Liver (tissue), 3 donors: ENCODE data around the gene HSH2D.

ENCODE experiments used
- EGR1 ChIP-seq, 2 donors: IDR thresholded peaks; 2 replicates each; pipeline ENCODE4 v1.6.1; 2016 to 2018; ENCODE audit warnings: antibody characterized with exemption in 2 of 2, low read depth in 2 of 2
- FOXA1 ChIP-seq: IDR thresholded peaks from 2 replicates; pipeline ENCODE4 v1.6.1; 2016; ENCODE audit warnings: antibody characterized with exemption
- GABPA ChIP-seq, 2 donors: IDR thresholded peaks in 1 of 2; conservative IDR thresholded peaks in 1 of 2; 2 replicates each; pipeline ENCODE4 v1.6.1; 2016; ENCODE audit warnings: antibody characterized with exemption in 2 of 2, mild to moderate bottlenecking in 1 of 2, moderate library complexity in 1 of 2
- JUND ChIP-seq, 2 donors: IDR thresholded peaks; 2 replicates each; pipeline ENCODE4 v1.6.1; 2016; ENCODE audit warnings: antibody characterized with exemption in 2 of 2
- NR2F2 ChIP-seq: IDR thresholded peaks from 2 replicates; pipeline ENCODE4 v1.6.1; 2016; ENCODE audit warnings: antibody characterized with exemption
- RAD21 ChIP-seq, 2 donors: IDR thresholded peaks; 2 replicates each; pipeline ENCODE4 v1.6.1; 2016; ENCODE audit warnings: antibody characterized with exemption in 2 of 2, mild to moderate bottlenecking in 2 of 2
- RXRA ChIP-seq, 2 donors: IDR thresholded peaks; 2 replicates each; pipeline ENCODE4 v1.6.1; 2017 to 2018; ENCODE audit warnings: antibody characterized with exemption in 2 of 2, mild to moderate bottlenecking in 1 of 2
- SP1 ChIP-seq: IDR thresholded peaks from 2 replicates; pipeline ENCODE4 v1.6.1; 2018; ENCODE audit warnings: antibody characterized with exemption, mild to moderate bottlenecking
- TAF1 ChIP-seq: conservative IDR thresholded peaks from 2 replicates; pipeline ENCODE4 v1.6.1; 2016; ENCODE audit warnings: antibody characterized with exemption, mild to moderate bottlenecking
- YY1 ChIP-seq: IDR thresholded peaks from 2 replicates; pipeline ENCODE4 v1.6.1; 2016; ENCODE audit warnings: antibody characterized with exemption, mild to moderate bottlenecking
- TF ChIP-seq, protein P1 (sequence below): fragments of 150-350 bp; IDR thresholded peaks from 2 replicates; pipeline ENCODE4 v1.5.1; 2017; ENCODE audit warnings: improper control_type of control experiment, low read depth, low read length; ENCODE audit not compliant: missing input control
- TF ChIP-seq, protein P2 (sequence below): IDR thresholded peaks from 2 replicates; pipeline ENCODE4 v1.6.1; 2016; ENCODE audit warnings: antibody characterized with exemption, mild to moderate bottlenecking
- TF ChIP-seq, protein P3 (sequence below): IDR thresholded peaks from 2 replicates; pipeline ENCODE4 v1.6.1; 2016; ENCODE audit warnings: antibody characterized with exemption
- TF ChIP-seq, protein P4 (sequence below): IDR thresholded peaks from 2 replicates; pipeline ENCODE4 v1.6.1; 2016; ENCODE audit warnings: antibody characterized with exemption
- donor health status: healthy.
- donor health status: healthy.

DNA sequence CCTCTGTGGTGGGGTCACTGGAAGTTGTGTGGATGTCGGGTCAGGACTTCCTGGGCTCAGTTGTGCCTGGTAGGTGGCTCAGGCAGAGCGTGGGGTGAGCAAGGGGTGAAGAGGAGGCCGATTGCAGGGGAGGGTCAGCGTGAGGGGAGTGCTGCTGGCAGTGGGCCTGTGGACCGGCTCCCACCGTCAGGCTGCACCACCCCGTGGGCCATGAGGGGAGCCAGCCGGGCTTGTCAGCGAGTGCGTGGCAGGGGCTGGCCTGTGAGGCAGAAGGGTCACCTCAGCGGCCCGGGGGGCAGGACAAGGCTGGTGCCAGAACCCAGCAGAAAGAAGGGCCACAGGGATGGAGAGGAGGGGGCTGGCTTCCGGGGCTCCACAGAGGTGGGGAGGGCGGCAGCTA is 18.5 kb upstream of the HSH2D start:
- TF ChIP-seq, protein P1, sequence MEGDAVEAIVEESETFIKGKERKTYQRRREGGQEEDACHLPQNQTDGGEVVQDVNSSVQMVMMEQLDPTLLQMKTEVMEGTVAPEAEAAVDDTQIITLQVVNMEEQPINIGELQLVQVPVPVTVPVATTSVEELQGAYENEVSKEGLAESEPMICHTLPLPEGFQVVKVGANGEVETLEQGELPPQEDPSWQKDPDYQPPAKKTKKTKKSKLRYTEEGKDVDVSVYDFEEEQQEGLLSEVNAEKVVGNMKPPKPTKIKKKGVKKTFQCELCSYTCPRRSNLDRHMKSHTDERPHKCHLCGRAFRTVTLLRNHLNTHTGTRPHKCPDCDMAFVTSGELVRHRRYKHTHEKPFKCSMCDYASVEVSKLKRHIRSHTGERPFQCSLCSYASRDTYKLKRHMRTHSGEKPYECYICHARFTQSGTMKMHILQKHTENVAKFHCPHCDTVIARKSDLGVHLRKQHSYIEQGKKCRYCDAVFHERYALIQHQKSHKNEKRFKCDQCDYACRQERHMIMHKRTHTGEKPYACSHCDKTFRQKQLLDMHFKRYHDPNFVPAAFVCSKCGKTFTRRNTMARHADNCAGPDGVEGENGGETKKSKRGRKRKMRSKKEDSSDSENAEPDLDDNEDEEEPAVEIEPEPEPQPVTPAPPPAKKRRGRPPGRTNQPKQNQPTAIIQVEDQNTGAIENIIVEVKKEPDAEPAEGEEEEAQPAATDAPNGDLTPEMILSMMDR, result no peak
- TF ChIP-seq SP1, result no peak
- TF ChIP-seq, protein P2, sequence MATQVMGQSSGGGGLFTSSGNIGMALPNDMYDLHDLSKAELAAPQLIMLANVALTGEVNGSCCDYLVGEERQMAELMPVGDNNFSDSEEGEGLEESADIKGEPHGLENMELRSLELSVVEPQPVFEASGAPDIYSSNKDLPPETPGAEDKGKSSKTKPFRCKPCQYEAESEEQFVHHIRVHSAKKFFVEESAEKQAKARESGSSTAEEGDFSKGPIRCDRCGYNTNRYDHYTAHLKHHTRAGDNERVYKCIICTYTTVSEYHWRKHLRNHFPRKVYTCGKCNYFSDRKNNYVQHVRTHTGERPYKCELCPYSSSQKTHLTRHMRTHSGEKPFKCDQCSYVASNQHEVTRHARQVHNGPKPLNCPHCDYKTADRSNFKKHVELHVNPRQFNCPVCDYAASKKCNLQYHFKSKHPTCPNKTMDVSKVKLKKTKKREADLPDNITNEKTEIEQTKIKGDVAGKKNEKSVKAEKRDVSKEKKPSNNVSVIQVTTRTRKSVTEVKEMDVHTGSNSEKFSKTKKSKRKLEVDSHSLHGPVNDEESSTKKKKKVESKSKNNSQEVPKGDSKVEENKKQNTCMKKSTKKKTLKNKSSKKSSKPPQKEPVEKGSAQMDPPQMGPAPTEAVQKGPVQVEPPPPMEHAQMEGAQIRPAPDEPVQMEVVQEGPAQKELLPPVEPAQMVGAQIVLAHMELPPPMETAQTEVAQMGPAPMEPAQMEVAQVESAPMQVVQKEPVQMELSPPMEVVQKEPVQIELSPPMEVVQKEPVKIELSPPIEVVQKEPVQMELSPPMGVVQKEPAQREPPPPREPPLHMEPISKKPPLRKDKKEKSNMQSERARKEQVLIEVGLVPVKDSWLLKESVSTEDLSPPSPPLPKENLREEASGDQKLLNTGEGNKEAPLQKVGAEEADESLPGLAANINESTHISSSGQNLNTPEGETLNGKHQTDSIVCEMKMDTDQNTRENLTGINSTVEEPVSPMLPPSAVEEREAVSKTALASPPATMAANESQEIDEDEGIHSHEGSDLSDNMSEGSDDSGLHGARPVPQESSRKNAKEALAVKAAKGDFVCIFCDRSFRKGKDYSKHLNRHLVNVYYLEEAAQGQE, result no peak
- TF ChIP-seq RXRA (IDR thresholded peaks at IDR 0.05), result no peak
- no peak for TF ChIP-seq FOXA1
- no peak for TF ChIP-seq NR2F2
- no peak for TF ChIP-seq TAF1
- TF ChIP-seq, protein P3, sequence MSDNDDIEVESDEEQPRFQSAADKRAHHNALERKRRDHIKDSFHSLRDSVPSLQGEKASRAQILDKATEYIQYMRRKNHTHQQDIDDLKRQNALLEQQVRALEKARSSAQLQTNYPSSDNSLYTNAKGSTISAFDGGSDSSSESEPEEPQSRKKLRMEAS, result no peak
- no peak for TF ChIP-seq RAD21 (IDR thresholded peaks at IDR 0.05)
- no peak for TF ChIP-seq GABPA (IDR thresholded peaks at IDR 0.05 in 1 of 2, conservative IDR thresholded peaks at IDR 0.05 in 1 of 2)
- TF ChIP-seq, protein P4, sequence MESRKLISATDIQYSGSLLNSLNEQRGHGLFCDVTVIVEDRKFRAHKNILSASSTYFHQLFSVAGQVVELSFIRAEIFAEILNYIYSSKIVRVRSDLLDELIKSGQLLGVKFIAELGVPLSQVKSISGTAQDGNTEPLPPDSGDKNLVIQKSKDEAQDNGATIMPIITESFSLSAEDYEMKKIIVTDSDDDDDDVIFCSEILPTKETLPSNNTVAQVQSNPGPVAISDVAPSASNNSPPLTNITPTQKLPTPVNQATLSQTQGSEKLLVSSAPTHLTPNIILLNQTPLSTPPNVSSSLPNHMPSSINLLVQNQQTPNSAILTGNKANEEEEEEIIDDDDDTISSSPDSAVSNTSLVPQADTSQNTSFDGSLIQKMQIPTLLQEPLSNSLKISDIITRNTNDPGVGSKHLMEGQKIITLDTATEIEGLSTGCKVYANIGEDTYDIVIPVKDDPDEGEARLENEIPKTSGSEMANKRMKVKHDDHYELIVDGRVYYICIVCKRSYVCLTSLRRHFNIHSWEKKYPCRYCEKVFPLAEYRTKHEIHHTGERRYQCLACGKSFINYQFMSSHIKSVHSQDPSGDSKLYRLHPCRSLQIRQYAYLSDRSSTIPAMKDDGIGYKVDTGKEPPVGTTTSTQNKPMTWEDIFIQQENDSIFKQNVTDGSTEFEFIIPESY, result no peak
- no peak for TF ChIP-seq EGR1 (IDR thresholded peaks at IDR 0.05; ENCODE audit: low read depth in 2 of 2)
- no peak for TF ChIP-seq JUND (IDR thresholded peaks at IDR 0.05)
- no peak for TF ChIP-seq YY1
